Karpas-422 (cell line): ENCODE data around the gene MAD1L1. TPM values are rescaled to one million over a fixed set of nuclear protein-coding genes. Genes with fewer than 3 reads are reported as not detected.
A peak's percentile ranks its signal among the peaks of the same experiment; 100 is the strongest.

Source experiments
- DNase-seq: peaks from one replicate; pipeline ENCODE4 v3.0.0-alpha.2; 2015
- H2AFZ ChIP-seq: fragments of 200-600 bp; sonication (generic); 2 replicates; pipeline ENCODE4 v1.6.1; 2014; ENCODE audit warnings: antibody characterized with exemption, low read length, mixed read lengths
- H3K27ac ChIP-seq: fragments of 200-600 bp; sonication (generic); 2 replicates; pipeline ENCODE4 v1.5.1; 2014; ENCODE audit warnings: mild to moderate bottlenecking, low read length, moderate library complexity
- H3K27me3 ChIP-seq: fragments of 200-600 bp; sonication (generic); 2 replicates; pipeline ENCODE4 v1.6.1; 2014; ENCODE audit warnings: low read length, mixed read lengths
- H3K36me3 ChIP-seq: fragments of 200-600 bp; sonication (generic); 2 replicates; pipeline ENCODE4 v1.6.1; 2014; ENCODE audit warnings: low read length, mixed read lengths; ENCODE audit not compliant: insufficient read depth
- H3K4me1 ChIP-seq: fragments of 200-600 bp; sonication (generic); 2 replicates; pipeline ENCODE4 v1.6.1; 2014; ENCODE audit warnings: mild to moderate bottlenecking, low read length, mixed read lengths
- H3K4me2 ChIP-seq: fragments of 200-600 bp; sonication (generic); 2 replicates; pipeline ENCODE4 v1.6.1; 2014; ENCODE audit warnings: low read length, low read depth, mild to moderate bottlenecking; ENCODE audit not compliant: poor library complexity, severe bottlenecking
- H3K4me3 ChIP-seq: fragments of 200-600 bp; sonication (generic); 2 replicates; pipeline ENCODE4 v1.5.1; 2014; ENCODE audit warnings: mild to moderate bottlenecking, antibody characterized with exemption, low read length, mixed read lengths
- H3K79me2 ChIP-seq: fragments of 200-600 bp; sonication (generic); 2 replicates; pipeline ENCODE4 v1.6.1; 2014; ENCODE audit warnings: mild to moderate bottlenecking, low read length, mixed read lengths
- H3K9ac ChIP-seq: fragments of 200-600 bp; sonication (generic); 2 replicates; pipeline ENCODE4 v1.6.0; 2014; ENCODE audit warnings: low read length
- H3K9me2 ChIP-seq: fragments of 200-600 bp; sonication (generic), shearing (Covaris generic); replicated peaks from 2 replicates; pipeline ENCODE4 v1.6.0; 2014; ENCODE audit warnings: mild to moderate bottlenecking, low read length, moderate library complexity; ENCODE audit not compliant: insufficient read depth
- H3K9me3 ChIP-seq: fragments of 300-700, 200-600 bp; sonication (generic); 2 replicates; pipeline ENCODE4 v1.6.1; 2014; ENCODE audit warnings: low read length, mixed read lengths
- H4K20me1 ChIP-seq: fragments of 200-600 bp; sonication (generic); 2 replicates; pipeline ENCODE4 v1.6.1; 2014; ENCODE audit warnings: mild to moderate bottlenecking, antibody characterized with exemption, low read length, low read depth; ENCODE audit not compliant: insufficient read depth
- total RNA-seq: library from RNA; depleted of rRNA; stranded (reverse); fragments of >200 nt; shearing (Covaris generic); gene quantifications from 2 replicates; pipeline ENCODE4 v1.2.3, GENCODE V29; 2014; ENCODE audit warnings: low replicate concordance

The MAD1L1 gene
- total RNA-seq, 1 experiment from 2014 or later, result 38.6 TPM

DNA sequence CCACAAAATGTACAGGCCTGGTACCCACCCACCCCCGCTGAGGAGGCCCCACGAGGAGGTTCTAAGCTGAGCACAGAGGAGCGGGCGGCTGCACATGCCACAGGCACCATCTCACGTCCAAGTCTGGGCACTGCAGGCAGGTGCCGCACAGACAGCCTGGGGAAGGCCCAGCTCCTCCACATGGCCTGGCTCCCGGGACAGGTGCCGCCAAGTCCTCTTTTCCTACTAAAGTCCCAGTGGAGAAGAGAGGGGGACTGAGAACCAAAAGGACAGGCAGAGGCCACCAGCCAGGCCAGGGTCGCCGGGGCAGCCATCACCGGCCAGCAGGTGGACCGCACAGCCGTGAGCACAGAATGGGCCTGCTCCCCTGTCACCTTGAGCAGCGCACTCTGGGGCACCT lies 91.1 kb downstream of the MAD1L1 start:
- no peak overlapping the region for H3K27ac ChIP-seq
- no peak overlapping the region for H3K4me2 ChIP-seq
- H3K36me3 ChIP-seq, result 0 out of 2 replicates have a peak, but pooled peaks cover 2% of the 10 kb centered on the region
- no peaks in the 10 kb centered on the region for H4K20me1 ChIP-seq
- peaks cover 17% of the 10 kb centered on the region for H3K4me1 ChIP-seq
- H3K9me3 ChIP-seq, result no peaks in the 10 kb centered on the region
- no peaks in the 10 kb centered on the region for H3K9me2 ChIP-seq
- no peak overlapping the region for H2AFZ ChIP-seq
- DNase-seq, result no peak
- H3K9ac ChIP-seq, result no peak overlapping the region
- H3K27me3 ChIP-seq, result no peaks in the 10 kb centered on the region
- no peaks in the 10 kb centered on the region for H3K79me2 ChIP-seq
- H3K4me3 ChIP-seq, result no peak overlapping the region

DNA sequence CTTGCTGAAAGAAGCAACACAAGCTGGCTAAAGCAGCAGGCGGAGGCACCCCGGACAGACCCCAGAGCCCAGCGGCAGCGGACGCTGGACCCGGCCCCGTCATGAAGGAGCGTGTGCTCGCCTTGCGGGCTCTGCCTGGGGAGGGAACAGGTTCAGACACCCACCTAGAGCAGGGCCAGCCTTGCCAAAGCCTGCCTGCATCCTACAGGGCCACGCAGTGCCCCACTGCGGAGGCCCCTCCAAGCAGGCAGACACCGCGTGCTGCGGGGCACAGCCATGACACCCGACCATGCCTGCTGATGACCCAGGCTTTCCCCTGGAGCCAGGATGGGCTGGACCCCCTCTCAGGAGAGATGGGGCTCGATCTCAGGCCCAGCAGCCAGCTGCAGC lies 91.7 kb downstream of the MAD1L1 start:
- no peaks in the 10 kb centered on the region for H3K9me3 ChIP-seq
- no peak overlapping the region for H3K9ac ChIP-seq
- no peaks in the 10 kb centered on the region for H3K79me2 ChIP-seq
- H3K4me3 ChIP-seq, result no peak overlapping the region
- H4K20me1 ChIP-seq, result no peaks in the 10 kb centered on the region
- no peaks in the 10 kb centered on the region for H3K27me3 ChIP-seq
- H3K4me2 ChIP-seq, result no peak overlapping the region
- H3K9me2 ChIP-seq, result no peaks in the 10 kb centered on the region
- no peak overlapping the region for H2AFZ ChIP-seq
- H3K4me1 ChIP-seq, result peaks cover 17% of the 10 kb centered on the region
- H3K36me3 ChIP-seq, result 0 out of 2 replicates have a peak, but pooled peaks cover 2% of the 10 kb centered on the region
- no peak overlapping the region for H3K27ac ChIP-seq
- DNase-seq, result no peak

DNA sequence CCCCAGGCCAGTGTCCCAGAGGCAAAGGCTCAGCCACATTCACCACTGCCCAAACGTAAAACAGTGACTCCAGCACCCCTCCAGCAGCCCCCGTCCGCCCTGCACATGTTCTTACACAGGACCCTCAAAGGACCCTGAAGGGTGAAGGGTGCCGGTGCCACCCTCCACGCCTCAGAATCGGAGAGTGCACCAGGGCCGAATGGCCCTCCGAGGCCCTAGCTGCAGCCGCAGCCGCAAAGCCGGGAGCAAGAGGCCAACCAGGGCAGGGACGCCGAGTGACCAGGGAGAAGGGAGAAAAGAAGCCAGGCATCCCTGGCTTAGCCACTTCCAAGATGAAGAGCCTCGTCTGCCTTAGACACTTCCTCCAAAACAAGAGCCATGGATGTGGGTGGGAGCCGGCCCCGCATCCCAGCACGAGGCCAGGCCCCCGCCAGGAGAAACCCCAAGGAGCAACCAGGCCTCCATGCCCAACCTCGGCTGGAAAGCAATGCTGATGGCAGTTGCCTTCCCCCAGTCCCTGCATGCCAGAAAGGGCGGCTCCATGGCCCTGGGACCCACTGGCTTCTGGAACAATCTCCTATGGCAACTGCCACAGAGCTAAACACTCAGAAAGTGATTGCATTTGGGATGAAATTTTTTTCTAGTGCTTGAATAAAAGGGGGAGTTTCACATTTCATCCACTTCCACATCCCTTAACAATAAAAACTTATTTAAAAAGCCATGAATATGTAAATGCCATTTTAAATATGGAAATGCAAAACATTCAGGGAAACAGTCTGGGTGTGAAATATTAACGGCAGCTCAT lies 92.3 kb downstream of the MAD1L1 start:
- H3K9me3 ChIP-seq, result no peaks in the 10 kb centered on the region
- no peak overlapping the region for H3K4me2 ChIP-seq
- H3K27ac ChIP-seq, result no peak overlapping the region
- DNase-seq, result peak; percentile 48
- H3K27me3 ChIP-seq, result no peaks in the 10 kb centered on the region
- 0 out of 2 replicates have a peak, but pooled peaks cover 2% of the 10 kb centered on the region for H3K36me3 ChIP-seq
- no peaks in the 10 kb centered on the region for H3K9me2 ChIP-seq
- H3K4me3 ChIP-seq, result no peak overlapping the region
- H2AFZ ChIP-seq, result no peak overlapping the region
- no peak overlapping the region for H3K9ac ChIP-seq
- H3K4me1 ChIP-seq, result peaks cover 17% of the 10 kb centered on the region
- H4K20me1 ChIP-seq, result no peaks in the 10 kb centered on the region
- H3K79me2 ChIP-seq, result no peaks in the 10 kb centered on the region

DNA sequence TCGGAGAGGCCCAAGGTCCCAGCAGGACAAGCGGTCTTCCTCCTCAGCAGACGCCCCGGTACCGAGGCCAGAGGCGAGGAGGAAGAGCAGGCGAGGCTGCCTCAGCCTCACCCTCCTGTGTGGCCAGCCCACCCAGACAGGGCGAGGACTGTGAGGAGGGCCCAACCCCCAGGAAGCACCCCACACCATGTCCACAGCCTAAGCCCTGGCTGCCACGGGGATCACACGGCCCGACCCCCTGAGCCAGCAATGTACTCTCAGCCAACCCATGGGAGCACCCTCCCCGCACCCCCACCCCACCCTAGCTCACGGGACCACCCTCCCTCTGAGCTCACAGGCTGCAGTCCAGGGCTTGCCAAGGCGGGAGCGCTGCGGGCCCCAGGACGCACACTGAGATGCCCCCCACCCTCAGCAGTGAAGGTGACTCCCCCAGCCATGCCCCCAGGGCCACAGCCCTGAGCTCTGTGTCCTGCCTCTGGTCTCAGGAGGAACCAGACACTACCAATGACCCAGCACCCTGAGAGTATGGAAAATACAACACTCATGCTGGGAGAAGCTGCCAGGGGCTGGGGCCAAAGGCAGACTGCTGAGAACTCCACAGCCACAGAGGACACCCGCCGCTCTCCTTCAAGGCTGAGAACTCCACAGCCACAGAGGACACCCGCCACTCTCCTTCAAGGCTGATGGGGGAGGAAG lies 93.6 kb downstream of the MAD1L1 start:
- Histone ChIP-seq H3K9ac (no peak overlapping the region), H3K4me1 (peaks cover 17% of the 10 kb centered on the region), H3K4me3 (no peak overlapping the region), H4K20me1 (no peaks in the 10 kb centered on the region), H3K9me2 (no peaks in the 10 kb centered on the region), H3K9me3 (no peaks in the 10 kb centered on the region), H3K4me2 (no peak overlapping the region), H3K27ac (no peak overlapping the region), H2AFZ (no peak overlapping the region), H3K36me3 (0 out of 2 replicates have a peak, but pooled peaks cover 2% of the 10 kb centered on the region), H3K79me2 (no peaks in the 10 kb centered on the region), H3K27me3 (no peaks in the 10 kb centered on the region)
- no peak for DNase-seq

DNA sequence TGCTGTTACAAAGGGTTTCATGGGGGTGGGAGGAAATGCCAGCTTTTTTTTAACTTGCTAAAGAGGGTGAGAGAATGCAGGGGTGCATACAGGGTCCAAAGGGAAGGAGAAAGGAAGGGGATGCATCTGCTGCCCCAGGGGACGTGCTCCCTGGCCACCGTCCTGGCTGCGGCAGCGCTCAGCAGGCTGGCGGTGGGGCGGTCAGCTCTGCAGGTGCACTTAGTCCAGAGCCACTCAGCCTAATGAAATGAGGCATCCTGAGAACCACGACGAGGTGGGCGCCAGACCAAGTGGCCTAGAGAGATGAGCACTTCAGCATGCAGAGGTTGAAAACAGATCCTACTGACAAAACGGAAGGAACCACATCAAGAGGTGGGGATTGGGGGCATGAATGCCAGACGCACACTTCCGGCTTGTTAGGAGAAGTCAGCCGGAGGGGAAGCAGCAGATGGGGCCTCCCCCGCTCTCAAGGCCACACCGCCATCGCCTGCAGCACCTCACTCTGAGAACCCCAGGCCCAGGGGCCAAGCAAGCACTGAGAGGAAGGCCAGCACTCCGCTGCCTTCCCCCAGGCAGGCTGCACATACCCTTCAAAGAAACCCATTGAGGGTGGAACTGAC lies 94.5 kb downstream of the MAD1L1 start:
- Histone ChIP-seq H4K20me1 (no peaks in the 10 kb centered on the region), H3K79me2 (no peaks in the 10 kb centered on the region), H3K27ac (no peak overlapping the region), H3K9me3 (no peaks in the 10 kb centered on the region), H3K36me3 (no peaks in the 10 kb centered on the region), H3K9me2 (no peaks in the 10 kb centered on the region), H2AFZ (no peak overlapping the region), H3K4me2 (no peak overlapping the region), H3K4me3 (no peak overlapping the region), H3K27me3 (no peaks in the 10 kb centered on the region), H3K4me1 (peaks cover 17% of the 10 kb centered on the region), H3K9ac (no peak overlapping the region)
- DNase-seq, result no peak

DNA sequence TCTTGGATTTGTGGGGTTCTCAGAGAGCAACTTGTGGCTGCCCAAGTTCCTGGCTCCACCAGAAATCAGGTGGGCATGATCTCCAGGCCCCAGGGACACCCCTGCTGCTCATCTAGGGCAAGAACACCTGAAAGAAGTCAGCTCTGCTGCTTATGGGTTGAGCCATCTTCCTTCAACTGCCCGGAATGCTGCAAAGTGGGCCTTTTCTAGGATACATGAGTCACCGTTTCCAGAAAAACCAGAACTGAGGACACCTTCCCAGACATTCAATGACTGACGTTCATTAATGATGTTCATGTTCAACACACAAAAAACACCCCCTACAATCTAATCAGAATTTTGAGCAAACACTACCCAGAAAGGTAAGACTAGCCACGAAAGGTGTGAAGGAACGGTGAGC lies 98.0 kb downstream of the MAD1L1 start:
- DNase-seq, result no peak
- no peak overlapping the region for H3K4me3 ChIP-seq
- H3K9me2 ChIP-seq, result no peaks in the 10 kb centered on the region
- H3K4me1 ChIP-seq, result peaks cover 19% of the 10 kb centered on the region
- H3K9me3 ChIP-seq, result no peaks in the 10 kb centered on the region
- no peaks in the 10 kb centered on the region for H3K79me2 ChIP-seq
- no peaks in the 10 kb centered on the region for H3K27me3 ChIP-seq
- H3K9ac ChIP-seq, result no peak overlapping the region
- no peak overlapping the region for H2AFZ ChIP-seq
- no peaks in the 10 kb centered on the region for H4K20me1 ChIP-seq
- H3K4me2 ChIP-seq, result no peak overlapping the region
- no peak overlapping the region for H3K27ac ChIP-seq
- H3K36me3 ChIP-seq, result no peaks in the 10 kb centered on the region

DNA sequence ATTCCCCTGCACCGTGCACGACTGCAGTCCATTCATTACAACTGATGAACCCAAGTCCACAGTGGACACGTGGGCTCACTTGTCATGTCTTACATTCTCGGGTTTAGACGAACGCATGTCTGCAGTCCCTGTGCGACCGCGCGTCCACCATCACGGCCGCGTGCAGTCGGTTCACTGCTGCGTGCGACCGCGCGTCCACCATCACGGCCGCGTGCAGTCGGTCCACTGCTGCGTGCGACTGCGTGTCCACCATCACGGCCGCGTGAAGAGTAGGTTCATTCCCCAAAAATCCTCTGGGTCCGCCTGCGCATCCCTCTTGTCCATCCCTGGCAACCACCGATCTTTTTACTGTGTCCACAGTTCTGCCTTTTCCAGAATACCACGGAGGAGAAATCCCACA lies 100.5 kb downstream of the MAD1L1 start:
- H3K4me1 ChIP-seq, result peaks cover 23% of the 10 kb centered on the region
- no peaks in the 10 kb centered on the region for H3K27me3 ChIP-seq
- no peaks in the 10 kb centered on the region for H3K9me3 ChIP-seq
- no peak overlapping the region for H2AFZ ChIP-seq
- H3K79me2 ChIP-seq, result no peaks in the 10 kb centered on the region
- no peak overlapping the region for H3K27ac ChIP-seq
- no peak overlapping the region for H3K4me2 ChIP-seq
- H3K9me2 ChIP-seq, result no peaks in the 10 kb centered on the region
- H3K36me3 ChIP-seq, result no peaks in the 10 kb centered on the region
- no peaks in the 10 kb centered on the region for H4K20me1 ChIP-seq
- H3K9ac ChIP-seq, result no peak overlapping the region
- DNase-seq, result no peak
- H3K4me3 ChIP-seq, result no peak overlapping the region

DNA sequence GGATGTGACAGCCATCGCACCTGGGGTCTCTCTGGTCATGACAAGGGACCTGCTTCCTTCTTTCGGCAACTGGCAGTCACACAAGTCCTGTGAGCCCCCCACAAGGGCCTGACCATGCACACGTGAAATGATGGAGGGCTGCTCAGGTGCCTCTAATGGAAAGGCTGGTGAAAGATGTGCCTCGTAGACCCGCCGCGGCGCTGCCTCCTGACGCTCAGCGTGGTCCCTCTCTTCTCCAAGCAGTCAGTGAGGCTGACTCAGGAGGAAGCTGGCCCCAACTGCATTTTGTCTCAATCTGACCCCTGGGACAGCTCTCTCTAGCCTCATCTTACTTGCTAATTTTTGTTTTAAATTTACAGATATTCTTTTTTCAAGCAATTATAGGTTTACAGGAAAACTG lies 100.9 kb downstream of the MAD1L1 start:
- H3K4me1 ChIP-seq, result peaks cover 23% of the 10 kb centered on the region
- H4K20me1 ChIP-seq, result no peaks in the 10 kb centered on the region
- no peaks in the 10 kb centered on the region for H3K36me3 ChIP-seq
- no peak overlapping the region for H2AFZ ChIP-seq
- no peaks in the 10 kb centered on the region for H3K27me3 ChIP-seq
- no peaks in the 10 kb centered on the region for H3K9me2 ChIP-seq
- H3K27ac ChIP-seq, result no peak overlapping the region
- no peak for DNase-seq
- H3K9me3 ChIP-seq, result no peaks in the 10 kb centered on the region
- H3K79me2 ChIP-seq, result no peaks in the 10 kb centered on the region
- H3K4me2 ChIP-seq, result no peak overlapping the region
- H3K9ac ChIP-seq, result no peak overlapping the region
- H3K4me3 ChIP-seq, result no peak overlapping the region
